NT2/D1 (cell line): ENCODE results near the gene HNRNPAB.

Experiments used
- DNase-seq: peaks from one replicate; pipeline ENCODE4 v3.0.0-alpha.2; 2011; ENCODE audit warnings: low read depth, low spot score
- H3K27me3 ChIP-seq: 2 replicates; pipeline ENCODE4 v1.6.0; 2011; ENCODE audit warnings: mild to moderate bottlenecking; ENCODE audit not compliant: insufficient read length, insufficient read depth
- H3K36me3 ChIP-seq: 2 replicates; pipeline ENCODE4 v1.6.1; 2011; ENCODE audit warnings: mild to moderate bottlenecking, low read length, mixed read lengths; ENCODE audit not compliant: insufficient read depth, insufficient read length
- H3K4me1 ChIP-seq: 2 replicates; pipeline ENCODE4 v1.5.1; 2011; ENCODE audit not compliant: insufficient read depth, insufficient read length
- H3K4me3 ChIP-seq: 2 replicates; pipeline ENCODE4 v1.5.1; 2011; ENCODE audit warnings: low read depth; ENCODE audit not compliant: insufficient read length
- H3K9ac ChIP-seq: 2 replicates; pipeline ENCODE4 v1.6.0; 2011; ENCODE audit warnings: low read depth; ENCODE audit not compliant: insufficient read length
- H3K9me3 ChIP-seq: 2 replicates; pipeline ENCODE4 v1.5.1; 2011; ENCODE audit warnings: mild to moderate bottlenecking, low read length; ENCODE audit not compliant: insufficient read depth
- SUZ12 ChIP-seq: IDR thresholded peaks from 2 replicates; pipeline ENCODE4 v1.6.1; 2011; ENCODE audit not compliant: insufficient read length, insufficient read depth; ENCODE audit errors: extremely low read depth
- YY1 ChIP-seq: IDR thresholded peaks from 2 replicates; pipeline ENCODE4 v1.6.1; 2011; ENCODE audit not compliant: insufficient read length, insufficient read depth
- ZNF274 ChIP-seq: IDR thresholded peaks from 2 replicates; pipeline ENCODE4 v1.6.1; 2011; ENCODE audit warnings: mild to moderate bottlenecking, low read depth, low read length

Gene HNRNPAB

DNA sequence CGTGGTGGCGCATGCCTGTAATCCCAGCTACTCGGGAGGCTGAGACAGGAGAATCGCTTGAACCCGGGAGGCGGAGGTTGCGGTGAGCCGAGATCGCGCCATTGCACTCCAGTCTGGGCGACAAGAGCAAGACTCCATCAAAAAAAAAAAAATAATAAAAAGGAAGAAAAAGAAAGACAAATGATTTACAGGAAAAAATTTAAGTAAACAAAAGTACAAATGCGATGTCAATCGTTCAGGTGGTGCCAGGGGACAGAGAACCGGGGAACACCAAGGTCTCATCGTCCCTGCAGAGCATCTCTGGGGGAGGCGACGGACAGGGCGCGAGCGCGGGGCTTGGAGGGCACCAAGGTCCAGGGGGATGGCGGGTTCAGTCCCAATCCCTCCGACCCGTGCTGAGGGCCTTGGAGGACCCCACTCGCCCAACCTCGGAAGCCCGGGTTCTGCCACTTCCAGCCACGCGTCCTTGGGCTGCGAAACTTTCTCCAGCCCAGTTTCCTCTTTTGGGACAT, 607 bp upstream of the HNRNPAB start:
- Histone ChIP-seq H3K36me3 (peaks cover 36% of the 10 kb centered on the region), H3K9ac (peak overlapping the region; percentile 93), H3K4me3 (peak overlapping the region; percentile 90), H3K27me3 (no peaks in the 10 kb centered on the region), H3K9me3 (no peaks in the 10 kb centered on the region), H3K4me1 (peaks cover 5% of the 10 kb centered on the region)
- TF ChIP-seq YY1 (no peak), SUZ12 (no peak), ZNF274 (no peak)
- no peak for DNase-seq

DNA sequence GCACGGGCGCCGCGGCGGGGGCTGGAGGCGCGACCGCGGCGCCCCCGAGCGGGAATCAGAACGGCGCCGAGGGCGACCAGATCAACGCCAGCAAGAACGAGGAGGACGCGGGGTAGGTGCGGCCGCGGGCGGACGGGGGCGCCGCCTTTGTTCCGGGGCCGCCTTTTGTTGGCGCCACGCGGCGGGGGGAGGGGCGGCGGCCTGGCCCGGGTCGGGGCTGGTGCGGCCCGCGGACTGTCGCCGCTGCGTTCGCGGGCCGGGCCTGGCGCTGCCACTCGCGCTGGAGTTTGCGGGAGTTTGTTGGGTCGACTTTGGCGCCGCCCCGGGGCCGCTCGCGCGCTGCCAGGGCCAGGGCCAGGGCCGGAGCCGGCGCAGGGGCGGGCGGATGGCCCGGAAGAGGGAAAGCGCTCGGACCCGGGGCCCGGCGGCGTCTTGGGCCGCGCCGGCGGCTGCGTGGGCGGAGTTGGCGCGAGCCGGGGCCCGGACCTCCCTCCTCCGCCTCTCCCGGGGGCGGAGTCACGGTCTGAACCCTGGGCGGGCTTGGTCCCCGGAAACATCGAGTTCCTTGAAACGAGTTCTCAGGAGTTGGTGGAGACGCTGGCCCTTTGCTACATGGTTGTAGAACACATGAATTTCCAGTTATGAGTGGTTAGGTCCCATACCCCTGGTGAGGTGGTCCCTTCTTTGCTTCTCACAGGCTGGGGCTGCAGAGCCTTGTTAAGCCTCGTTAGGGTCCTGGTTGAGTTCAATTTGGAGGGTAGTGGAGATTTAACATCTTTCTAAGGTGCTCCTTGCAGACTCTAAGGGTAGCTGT, 809 bp downstream of the HNRNPAB start:
- Histone ChIP-seq H3K9me3 (no peaks in the 10 kb centered on the region), H3K36me3 (peaks cover 50% of the 10 kb centered on the region), H3K27me3 (no peaks in the 10 kb centered on the region), H3K4me1 (peaks cover 8% of the 10 kb centered on the region), H3K4me3 (peak overlapping the region; percentile 90), H3K9ac (peak overlapping the region; percentile 99)
- TF ChIP-seq SUZ12, result no peak
- no peak for TF ChIP-seq YY1
- no peak for TF ChIP-seq ZNF274
- DNase-seq, result no peak

DNA sequence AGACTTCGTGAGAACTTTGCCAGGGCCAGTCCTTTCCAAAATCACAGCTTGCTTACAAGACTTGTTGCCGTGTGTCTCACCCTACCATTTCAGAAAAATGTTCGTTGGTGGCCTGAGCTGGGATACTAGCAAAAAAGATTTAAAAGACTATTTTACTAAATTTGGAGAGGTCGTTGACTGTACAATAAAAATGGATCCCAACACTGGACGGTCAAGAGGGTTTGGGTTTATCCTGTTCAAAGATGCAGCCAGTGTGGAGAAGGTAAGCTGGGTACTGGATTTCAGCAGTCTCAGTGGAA, 1.4 kb downstream of the HNRNPAB start:
- H3K4me1 ChIP-seq, result peaks cover 8% of the 10 kb centered on the region
- peak overlapping the region; percentile 90 for H3K4me3 ChIP-seq
- no peaks in the 10 kb centered on the region for H3K9me3 ChIP-seq
- peaks cover 56% of the 10 kb centered on the region for H3K36me3 ChIP-seq
- peak overlapping the region; percentile 99 for H3K9ac ChIP-seq
- DNase-seq, result no peak
- no peaks in the 10 kb centered on the region for H3K27me3 ChIP-seq
- TF ChIP-seq YY1, result no peak
- no peak for TF ChIP-seq ZNF274
- TF ChIP-seq SUZ12, result no peak

DNA sequence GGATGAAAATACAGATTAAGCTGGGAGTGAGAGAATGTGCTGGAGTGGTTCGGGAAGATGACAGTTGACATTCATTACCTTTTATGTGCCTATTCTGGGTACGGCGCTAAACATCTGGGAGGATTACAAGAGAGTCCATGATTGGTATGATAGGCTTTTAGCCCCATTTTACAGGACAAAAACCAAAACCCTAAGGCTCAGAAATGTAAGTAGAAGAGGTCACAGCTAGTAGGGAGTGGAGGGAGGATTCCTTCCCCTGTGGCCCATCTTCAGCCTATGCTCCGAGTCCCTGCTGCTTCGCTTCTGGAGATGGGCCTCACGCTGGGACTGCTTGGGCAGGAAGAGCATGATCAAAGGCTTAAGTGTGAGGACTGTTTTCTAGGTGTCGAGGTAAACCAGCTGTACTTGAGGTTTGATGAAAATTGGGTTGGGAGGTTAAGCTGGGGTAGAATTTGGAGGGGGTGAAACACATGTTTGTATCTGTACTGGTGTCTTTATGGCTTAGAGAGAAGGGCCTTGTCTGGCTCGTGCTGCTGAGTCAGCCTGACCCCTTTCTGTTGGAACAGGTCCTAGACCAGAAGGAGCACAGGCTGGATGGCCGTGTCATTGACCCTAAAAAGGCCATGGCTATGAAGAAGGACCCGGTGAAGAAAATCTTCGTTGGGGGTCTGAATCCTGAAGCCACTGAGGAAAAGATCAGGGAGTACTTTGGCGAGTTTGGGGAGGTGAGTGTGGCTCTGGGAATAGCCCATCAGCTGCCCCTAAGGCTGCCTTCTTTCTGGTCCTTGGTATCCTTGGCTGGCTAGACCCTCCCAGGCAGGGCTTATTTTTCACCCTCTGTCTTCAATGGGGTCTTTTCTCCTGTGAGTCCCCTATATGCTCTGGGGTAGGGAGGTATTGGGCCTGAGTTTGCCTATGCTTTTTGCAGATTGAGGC, 2.1 kb downstream of the HNRNPAB start:
- Histone ChIP-seq H3K9me3 (no peaks in the 10 kb centered on the region), H3K36me3 (peaks cover 61% of the 10 kb centered on the region), H3K4me1 (peaks cover 8% of the 10 kb centered on the region), H3K9ac (peak overlapping the region; percentile 99), H3K4me3 (peak overlapping the region; percentile 90), H3K27me3 (no peaks in the 10 kb centered on the region)
- TF ChIP-seq SUZ12, result no peak
- TF ChIP-seq ZNF274, result no peak
- no peak for TF ChIP-seq YY1
- no peak for DNase-seq

DNA sequence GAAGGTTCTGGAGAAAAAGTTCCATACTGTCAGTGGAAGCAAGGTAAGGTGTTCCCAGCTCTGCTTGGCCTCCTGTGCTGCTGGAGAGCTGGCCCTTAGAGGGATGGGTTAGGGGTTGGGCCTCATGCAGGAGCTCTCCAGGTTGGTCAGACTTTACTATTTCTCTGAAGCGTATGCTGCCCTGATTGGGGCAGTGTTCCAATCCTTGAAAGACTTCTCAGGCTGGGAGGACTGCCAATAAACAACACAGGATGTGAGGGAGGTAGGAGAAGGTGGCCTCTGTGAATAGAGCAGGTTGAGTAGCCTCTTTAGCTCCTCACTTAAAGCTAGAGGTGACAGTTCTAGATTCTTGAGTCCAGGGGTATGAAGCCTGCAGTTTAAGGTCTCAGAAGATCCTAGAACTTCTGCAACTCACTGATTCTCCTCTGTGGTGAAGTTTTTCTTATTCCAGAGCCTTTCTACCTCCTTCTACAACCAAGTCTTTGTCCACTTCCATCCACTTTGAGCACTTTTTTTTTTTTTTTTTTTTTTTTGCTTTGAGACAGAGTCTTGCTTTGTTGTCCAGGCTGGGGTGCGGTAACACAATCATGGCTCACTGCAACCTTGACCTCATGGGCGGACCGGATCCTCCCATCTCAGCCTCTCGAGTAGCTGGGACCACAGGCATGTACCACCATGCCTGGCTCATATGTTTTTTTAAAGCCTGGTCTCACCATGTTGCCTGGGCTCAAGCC, 3.0 kb downstream of the HNRNPAB start:
- H3K4me1 ChIP-seq, result peaks cover 8% of the 10 kb centered on the region
- H3K9me3 ChIP-seq, result no peaks in the 10 kb centered on the region
- H3K9ac ChIP-seq, result peak overlapping the region; percentile 21
- no peak for TF ChIP-seq SUZ12
- no peak for TF ChIP-seq ZNF274
- TF ChIP-seq YY1, result no peak
- peak overlapping the region; percentile 11 for H3K4me3 ChIP-seq
- DNase-seq, result no peak
- H3K36me3 ChIP-seq, result peaks cover 70% of the 10 kb centered on the region
- no peaks in the 10 kb centered on the region for H3K27me3 ChIP-seq

DNA sequence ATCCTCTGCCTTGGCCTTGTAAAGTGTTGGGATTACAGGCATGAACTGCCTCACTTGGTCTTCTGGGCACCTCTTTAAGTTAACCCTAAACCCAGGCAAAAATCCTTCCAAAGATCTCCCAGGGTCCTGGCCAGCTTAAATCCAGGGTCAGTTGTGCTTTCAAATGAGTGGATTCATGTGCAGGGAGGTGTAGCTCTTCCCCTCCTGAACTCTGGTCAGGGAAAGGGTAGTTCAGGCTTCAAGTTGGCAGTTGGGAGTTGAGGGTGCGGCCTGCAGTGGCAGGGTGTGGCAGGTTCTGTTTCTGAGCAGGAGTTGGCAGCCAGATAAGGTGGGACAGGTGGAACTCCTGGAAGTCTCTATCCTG, 3.6 kb downstream of the HNRNPAB start:
- Histone ChIP-seq H3K4me1 (peaks cover 8% of the 10 kb centered on the region), H3K9me3 (no peaks in the 10 kb centered on the region), H3K27me3 (no peaks in the 10 kb centered on the region), H3K36me3 (peaks cover 76% of the 10 kb centered on the region), H3K9ac (no peak overlapping the region), H3K4me3 (no peak overlapping the region)
- TF ChIP-seq ZNF274 (no peak), SUZ12 (no peak), YY1 (no peak)
- DNase-seq, result no peak
